ENCODE data around the gene CEBPZ.

GRCh38 chr2:37189452-37190153 is 41.8 kb downstream of the CEBPZ start:
- TF ChIP-seq FOXJ3 (CRISPR knock-in tag; IDR thresholded peaks at IDR 0.05; ENCODE audit: borderline replicate concordance) = no peak
- no peak for TF ChIP-seq ZNF423 (CRISPR knock-in tag; IDR thresholded peaks at IDR 0.05)
- TF ChIP-seq MAX (CRISPR knock-in tag; IDR thresholded peaks at IDR 0.05) = no peak; the same call in 1 of the 2 replicates
- TF ChIP-seq SMAD3 (CRISPR knock-in tag; IDR thresholded peaks at IDR 0.05; ENCODE audit: borderline replicate concordance) = no peak
- TF ChIP-seq CTCF (IDR thresholded peaks at IDR 0.05) = no peak
- TF ChIP-seq ZBTB21 (CRISPR knock-in tag; IDR thresholded peaks at IDR 0.05; ENCODE audit: borderline replicate concordance) = no peak
- TF ChIP-seq ESRRA (CRISPR knock-in tag; IDR thresholded peaks at IDR 0.05; ENCODE audit: borderline replicate concordance) = no peak
- TF ChIP-seq, protein P1, sequence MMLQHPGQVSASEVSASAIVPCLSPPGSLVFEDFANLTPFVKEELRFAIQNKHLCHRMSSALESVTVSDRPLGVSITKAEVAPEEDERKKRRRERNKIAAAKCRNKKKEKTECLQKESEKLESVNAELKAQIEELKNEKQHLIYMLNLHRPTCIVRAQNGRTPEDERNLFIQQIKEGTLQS (CRISPR knock-in tag; conservative IDR thresholded peaks at IDR 0.05) = no peak
- TF ChIP-seq USF2 (CRISPR knock-in tag; IDR thresholded peaks at IDR 0.05) = no peak
- TF ChIP-seq NR2C2 (CRISPR knock-in tag; IDR thresholded peaks at IDR 0.05) = no peak
